GM12873 (cell line): Measurements from ENCODE around the gene FKBP5.

Experiments used
- TF ChIP-seq, protein P1 (sequence below): IDR thresholded peaks from 2 replicates; pipeline ENCODE4 v1.5.1; 2012; ENCODE audit warnings: low read depth, mild to moderate bottlenecking, moderate library complexity, low read length, control low read depth; ENCODE audit not compliant: insufficient read depth; ENCODE audit errors: missing control alignments

FKBP5 gene

GRCh38 chr6:35725721-35726438, 37.2 kb upstream of the FKBP5 start:
- TF ChIP-seq, protein P1, sequence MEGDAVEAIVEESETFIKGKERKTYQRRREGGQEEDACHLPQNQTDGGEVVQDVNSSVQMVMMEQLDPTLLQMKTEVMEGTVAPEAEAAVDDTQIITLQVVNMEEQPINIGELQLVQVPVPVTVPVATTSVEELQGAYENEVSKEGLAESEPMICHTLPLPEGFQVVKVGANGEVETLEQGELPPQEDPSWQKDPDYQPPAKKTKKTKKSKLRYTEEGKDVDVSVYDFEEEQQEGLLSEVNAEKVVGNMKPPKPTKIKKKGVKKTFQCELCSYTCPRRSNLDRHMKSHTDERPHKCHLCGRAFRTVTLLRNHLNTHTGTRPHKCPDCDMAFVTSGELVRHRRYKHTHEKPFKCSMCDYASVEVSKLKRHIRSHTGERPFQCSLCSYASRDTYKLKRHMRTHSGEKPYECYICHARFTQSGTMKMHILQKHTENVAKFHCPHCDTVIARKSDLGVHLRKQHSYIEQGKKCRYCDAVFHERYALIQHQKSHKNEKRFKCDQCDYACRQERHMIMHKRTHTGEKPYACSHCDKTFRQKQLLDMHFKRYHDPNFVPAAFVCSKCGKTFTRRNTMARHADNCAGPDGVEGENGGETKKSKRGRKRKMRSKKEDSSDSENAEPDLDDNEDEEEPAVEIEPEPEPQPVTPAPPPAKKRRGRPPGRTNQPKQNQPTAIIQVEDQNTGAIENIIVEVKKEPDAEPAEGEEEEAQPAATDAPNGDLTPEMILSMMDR: no peak

DNA sequence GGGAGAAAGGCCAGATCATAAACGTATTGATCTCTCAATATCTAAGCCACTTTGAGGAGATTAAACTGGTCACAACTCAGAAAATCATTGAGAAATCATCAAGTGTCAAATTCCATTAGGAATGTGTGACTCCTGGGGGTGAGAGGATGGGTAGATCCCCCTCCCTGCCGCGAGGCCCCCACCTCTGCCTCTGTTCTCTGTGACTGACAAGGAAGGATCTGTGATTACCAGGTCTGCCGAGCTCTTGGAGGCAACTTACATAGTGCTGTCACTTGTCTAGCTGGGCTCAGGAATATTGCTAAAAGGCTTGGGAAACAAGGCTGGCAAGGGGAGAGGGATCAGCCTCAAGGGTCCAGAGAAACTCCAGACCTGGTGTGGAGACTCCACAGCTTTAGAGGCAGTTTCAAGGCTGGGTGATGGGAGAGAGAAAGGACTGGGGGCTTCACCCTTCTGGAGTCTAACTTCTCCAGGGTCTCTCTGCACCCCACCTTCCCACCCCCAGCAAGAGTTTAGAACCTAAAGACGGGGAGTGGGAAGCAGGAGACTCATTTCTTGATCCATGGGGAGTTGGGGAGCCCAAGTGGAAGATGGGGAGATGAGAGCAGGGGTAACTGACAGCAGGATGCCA, 36.5 kb upstream of the FKBP5 start:
- TF ChIP-seq, protein P1: no peak

- TF ChIP-seq, protein P1: no peak
Observed at GRCh38 chr6:35724471-35724870, 35.8 kb upstream of the FKBP5 start.

- TF ChIP-seq, protein P1: no peak
Observed at GRCh38 chr6:35724059-35724458, 35.3 kb upstream of the FKBP5 start.

- TF ChIP-seq, protein P1: no peak
Observed at GRCh38 chr6:35723587-35723986, 34.9 kb upstream of the FKBP5 start.

- TF ChIP-seq, protein P1: no peak
Observed at GRCh38 chr6:35722121-35722761, 33.5 kb upstream of the FKBP5 start.

- TF ChIP-seq, protein P1: no peak
Observed at GRCh38 chr6:35719830-35720733, 31.4 kb upstream of the FKBP5 start.
